H9 (cell line): ENCODE measurements around the gene CLTCL1. TPM values are rescaled to one million over a fixed set of nuclear protein-coding genes. Genes with fewer than 3 reads are reported as not detected.
"Not testable (repeated sequence)": the region's sequence is repeated elsewhere in the genome, so short reads cannot be mapped to it uniquely, and the experiment has no call there.

ENCODE experiments used
- DNase-seq: peaks from one replicate; pipeline ENCODE4 v3.0.0-alpha.2; 2017
- H2AFZ ChIP-seq: one replicate; pipeline ENCODE4 v1.6.1; 2013; ENCODE audit warnings: mild to moderate bottlenecking, low read length, control low read depth, moderate library complexity
- H2AK5ac ChIP-seq: 2 replicates; pipeline ENCODE4 v1.6.1; 2013; ENCODE audit warnings: low read length, control low read depth, mixed read lengths; ENCODE audit not compliant: insufficient read length
- H2BK120ac ChIP-seq: one replicate; pipeline ENCODE4 v1.6.1; 2013; ENCODE audit warnings: low read depth, mild to moderate bottlenecking, low read length, control low read depth, inconsistent platforms; ENCODE audit not compliant: poor library complexity, severe bottlenecking
- H2BK12ac ChIP-seq: 2 replicates; pipeline ENCODE4 v1.6.1; 2013; ENCODE audit warnings: low read length, control low read depth, mixed read lengths, low read depth; ENCODE audit not compliant: insufficient read length
- H2BK15ac ChIP-seq: 2 replicates; pipeline ENCODE4 v1.6.1; 2013; ENCODE audit warnings: low read depth, low read length, control low read depth
- H2BK20ac ChIP-seq: one replicate; pipeline ENCODE4 v1.6.1; 2013; ENCODE audit warnings: low read depth, mild to moderate bottlenecking, low read length, control low read depth, inconsistent platforms; ENCODE audit not compliant: poor library complexity, severe bottlenecking
- H2BK5ac ChIP-seq: 2 replicates; pipeline ENCODE4 v1.6.1; 2013; ENCODE audit warnings: low read length, control low read depth, mixed read lengths; ENCODE audit not compliant: insufficient read length
- H3K14ac ChIP-seq: 2 replicates; pipeline ENCODE4 v1.6.1; 2013; ENCODE audit warnings: low read length, control low read depth; ENCODE audit not compliant: insufficient read depth
- H3K18ac ChIP-seq: 2 replicates; pipeline ENCODE4 v1.6.1; 2013; ENCODE audit warnings: low read depth, mild to moderate bottlenecking, mixed read lengths, low read length, control low read depth; ENCODE audit not compliant: insufficient read length
- H3K23ac ChIP-seq: 2 replicates; pipeline ENCODE4 v1.6.1; 2013; ENCODE audit warnings: low read length, control low read depth, mixed read lengths, low read depth; ENCODE audit not compliant: insufficient read length
- H3K23me2 ChIP-seq: 2 replicates; pipeline ENCODE4 v1.6.1; 2013; ENCODE audit warnings: low read depth, mild to moderate bottlenecking, mixed read lengths, low read length, control low read depth; ENCODE audit not compliant: insufficient read length, poor library complexity, severe bottlenecking
- H3K27ac ChIP-seq: 2 replicates; pipeline ENCODE4 v1.5.1; 2013; ENCODE audit warnings: low read length, control low read depth, mixed read lengths, low read depth; ENCODE audit not compliant: insufficient read length
- H3K27me3 ChIP-seq: 2 replicates; pipeline ENCODE4 v1.6.1; 2013; ENCODE audit warnings: low read length, control low read depth, inconsistent platforms; ENCODE audit not compliant: insufficient read depth
- H3K4ac ChIP-seq: 2 replicates; pipeline ENCODE4 v1.6.1; 2013; ENCODE audit warnings: low read depth, mild to moderate bottlenecking, control low read depth, inconsistent platforms, low read length, moderate library complexity
- H3K4me1 ChIP-seq: 2 replicates; pipeline ENCODE4 v1.6.1; 2013; ENCODE audit warnings: low read length, control low read depth, inconsistent platforms; ENCODE audit not compliant: insufficient read depth
- H3K4me2 ChIP-seq: 2 replicates; pipeline ENCODE4 v1.6.1; 2013; ENCODE audit warnings: low read length, control low read depth, mixed read lengths; ENCODE audit not compliant: insufficient read length, insufficient read depth
- H3K56ac ChIP-seq: 2 replicates; pipeline ENCODE4 v1.6.1; 2013; ENCODE audit warnings: low read depth, mild to moderate bottlenecking, mixed read lengths, low read length, control low read depth; ENCODE audit not compliant: insufficient read length
- H3K79me1 ChIP-seq: 2 replicates; pipeline ENCODE4 v1.6.1; 2013; ENCODE audit warnings: low read depth, mild to moderate bottlenecking, moderate library complexity, low read length, control low read depth, inconsistent platforms; ENCODE audit not compliant: insufficient read depth, poor library complexity, severe bottlenecking
- H3K79me2 ChIP-seq: 2 replicates; pipeline ENCODE4 v1.6.1; 2013; ENCODE audit warnings: low read length, control low read depth, inconsistent platforms; ENCODE audit not compliant: insufficient read depth
- H3K9ac ChIP-seq: 2 replicates; pipeline ENCODE4 v1.6.1; 2013; ENCODE audit warnings: low read length, control low read depth, mixed read lengths; ENCODE audit not compliant: insufficient read length; ENCODE audit errors: extremely low read depth
- H3K9me3 ChIP-seq: one replicate; pipeline ENCODE4 v1.6.1; 2013; ENCODE audit warnings: low read depth, low read length, inconsistent platforms; ENCODE audit not compliant: control insufficient read depth
- H3T11ph ChIP-seq: one replicate; pipeline ENCODE4 v1.6.1; 2013; ENCODE audit warnings: mild to moderate bottlenecking, low read length, control low read depth, inconsistent platforms
- H4K20me1 ChIP-seq: one replicate; pipeline ENCODE4 v1.6.1; 2013; ENCODE audit not compliant: control insufficient read depth, insufficient read length, insufficient read depth
- H4K5ac ChIP-seq: 2 replicates; pipeline ENCODE4 v1.6.1; 2013; ENCODE audit warnings: low read depth, mild to moderate bottlenecking, mixed read lengths, low read length, control low read depth; ENCODE audit not compliant: insufficient read length
- H4K8ac ChIP-seq: replicated peaks from 2 replicates; pipeline ENCODE4 v1.6.1; 2013; ENCODE audit warnings: low read length, control low read depth, mixed read lengths, low read depth; ENCODE audit not compliant: insufficient read length
- H4K91ac ChIP-seq: 2 replicates; pipeline ENCODE4 v1.6.1; 2013; ENCODE audit warnings: low read depth, mild to moderate bottlenecking, moderate library complexity, mixed read lengths, low read length, control low read depth; ENCODE audit not compliant: insufficient read length
- H3K27ac Mint-ChIP-seq, 3 experiments: 2 replicates in 2 of 3; 3 replicates in 1 of 3; pipeline ENCODE4 v1.8.0; 2020 to 2021; ENCODE audit warnings: mixed read lengths in 3 of 3, mild to moderate bottlenecking in 1 of 3, moderate library complexity in 1 of 3
- H3K27me3 Mint-ChIP-seq: 2 replicates; pipeline ENCODE4 v1.8.0; 2021; ENCODE audit warnings: low read depth, mild to moderate bottlenecking, moderate library complexity, mixed read lengths
- H3K36me3 Mint-ChIP-seq, 3 experiments: 2 replicates in 2 of 3; 3 replicates in 1 of 3; pipeline ENCODE4 v1.8.0; 2020 to 2021; ENCODE audit warnings: low read depth in 3 of 3, mixed read lengths in 3 of 3; ENCODE audit not compliant: insufficient read depth in 1 of 3
- H3K4me1 Mint-ChIP-seq, 2 experiments: 2 replicates each; pipeline ENCODE4 v1.8.0; 2020; ENCODE audit warnings: mixed read lengths in 2 of 2
- H3K4me3 Mint-ChIP-seq, 2 experiments: 2 replicates in 1 of 2; 3 replicates in 1 of 2; pipeline ENCODE4 v1.8.0; 2020 to 2021; ENCODE audit warnings: mild to moderate bottlenecking in 2 of 2, mixed read lengths in 2 of 2, moderate library complexity in 1 of 2
- H3K9me3 Mint-ChIP-seq, 2 experiments: 2 replicates in 1 of 2; 3 replicates in 1 of 2; pipeline ENCODE4 v1.8.0; 2020; ENCODE audit warnings: mild to moderate bottlenecking in 2 of 2, mixed read lengths in 2 of 2, moderate library complexity in 1 of 2
- WGBS: extraction: QIAGEN DNeasy Blood & Tissue Kit; methylation state at CpG from one replicate; pipeline ENCODE4 v1.1.7; 2013; ENCODE audit warnings: missing lambda C conversion rate, low lambda C conversion rate, mixed read lengths; ENCODE audit not compliant: insufficient read length; ENCODE audit errors: extremely low coverage; 5-methylcytosine and 5-hydroxymethylcytosine counted together
- total RNA-seq: library from RNA; stranded (reverse); gene quantifications from 2 replicates; pipeline ENCODE4 v1.2.1, GENCODE V29; 2021
- TF ChIP-seq, protein P1 (sequence below): fragments of 200-600 bp; sonication (generic); conservative IDR thresholded peaks from 3 replicates; pipeline ENCODE4 v1.8.0; 2021; ENCODE audit warnings: antibody characterized with exemption, mild to moderate bottlenecking

Gene CLTCL1
- total RNA-seq, 1 experiment from 2014 or later = 11.1 TPM

DNA sequence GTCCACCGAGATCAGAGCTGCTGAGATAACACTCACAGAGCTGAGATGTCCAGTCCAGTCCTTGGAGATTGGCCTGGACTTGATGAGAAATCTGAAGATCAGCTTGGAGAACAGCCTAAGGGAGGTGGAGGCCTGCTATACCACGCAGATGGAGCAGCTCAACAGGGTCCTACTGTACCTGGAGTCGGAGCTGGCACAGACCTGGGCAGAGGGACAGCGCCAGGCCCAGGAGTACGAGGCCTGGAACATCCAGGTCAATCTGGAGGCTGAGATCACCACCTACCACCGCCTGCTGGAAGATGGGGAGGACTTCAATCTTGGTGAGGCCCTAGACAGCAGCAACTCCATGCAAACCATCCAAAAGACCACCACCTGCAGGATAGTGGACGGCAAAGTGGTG is 33.1 kb downstream of the CLTCL1 start:
- Histone ChIP-seq H3K4me1 (no peaks in the 10 kb centered on the region), H3K56ac (no peak overlapping the region), H3T11ph (no peak overlapping the region), H3K79me1 (no peaks in the 10 kb centered on the region), H3K4me2 (no peak overlapping the region), H3K14ac (no peak overlapping the region), H3K18ac (no peak overlapping the region), H3K79me2 (no peaks in the 10 kb centered on the region), H3K27me3 (no peaks in the 10 kb centered on the region), H2AFZ (no peak overlapping the region), H4K8ac (no peak overlapping the region), H2BK5ac (no peak overlapping the region), H2BK15ac (no peak overlapping the region), H2BK120ac (no peak overlapping the region), H2AK5ac (no peak overlapping the region), H3K27ac (no peak overlapping the region), H4K91ac (no peak overlapping the region), H2BK20ac (no peak overlapping the region), H3K4ac (no peak overlapping the region), H3K9ac (no peak overlapping the region), H4K20me1 (no peaks in the 10 kb centered on the region), H3K9me3 (no peaks in the 10 kb centered on the region), H3K23me2 (no peaks in the 10 kb centered on the region), H3K23ac (no peak overlapping the region), H2BK12ac (no peak overlapping the region), H4K5ac (no peak overlapping the region)
- Mint-ChIP-seq H3K4me1 (peaks cover 0 to 9% of the 10 kb centered on the region in 2 experiments; a peak in 1 of 4 replicates), H3K36me3 (peaks cover 25 to 43% (median 36%) of the 10 kb centered on the region in 3 experiments), H3K27ac (no peak overlapping the region), H3K9me3 (peaks cover 3 to 5% of the 10 kb centered on the region in 2 experiments; a peak in 2 of 5 replicates), H3K27me3 (no peaks in the 10 kb centered on the region; the same call in 1 of the 2 replicates), H3K4me3 (no peak overlapping the region)
- WGBS = no CpG with 5 or more reads among the region's 7 CpGs
- no peak for DNase-seq
- TF ChIP-seq, protein P1, sequence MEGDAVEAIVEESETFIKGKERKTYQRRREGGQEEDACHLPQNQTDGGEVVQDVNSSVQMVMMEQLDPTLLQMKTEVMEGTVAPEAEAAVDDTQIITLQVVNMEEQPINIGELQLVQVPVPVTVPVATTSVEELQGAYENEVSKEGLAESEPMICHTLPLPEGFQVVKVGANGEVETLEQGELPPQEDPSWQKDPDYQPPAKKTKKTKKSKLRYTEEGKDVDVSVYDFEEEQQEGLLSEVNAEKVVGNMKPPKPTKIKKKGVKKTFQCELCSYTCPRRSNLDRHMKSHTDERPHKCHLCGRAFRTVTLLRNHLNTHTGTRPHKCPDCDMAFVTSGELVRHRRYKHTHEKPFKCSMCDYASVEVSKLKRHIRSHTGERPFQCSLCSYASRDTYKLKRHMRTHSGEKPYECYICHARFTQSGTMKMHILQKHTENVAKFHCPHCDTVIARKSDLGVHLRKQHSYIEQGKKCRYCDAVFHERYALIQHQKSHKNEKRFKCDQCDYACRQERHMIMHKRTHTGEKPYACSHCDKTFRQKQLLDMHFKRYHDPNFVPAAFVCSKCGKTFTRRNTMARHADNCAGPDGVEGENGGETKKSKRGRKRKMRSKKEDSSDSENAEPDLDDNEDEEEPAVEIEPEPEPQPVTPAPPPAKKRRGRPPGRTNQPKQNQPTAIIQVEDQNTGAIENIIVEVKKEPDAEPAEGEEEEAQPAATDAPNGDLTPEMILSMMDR = no peak

DNA sequence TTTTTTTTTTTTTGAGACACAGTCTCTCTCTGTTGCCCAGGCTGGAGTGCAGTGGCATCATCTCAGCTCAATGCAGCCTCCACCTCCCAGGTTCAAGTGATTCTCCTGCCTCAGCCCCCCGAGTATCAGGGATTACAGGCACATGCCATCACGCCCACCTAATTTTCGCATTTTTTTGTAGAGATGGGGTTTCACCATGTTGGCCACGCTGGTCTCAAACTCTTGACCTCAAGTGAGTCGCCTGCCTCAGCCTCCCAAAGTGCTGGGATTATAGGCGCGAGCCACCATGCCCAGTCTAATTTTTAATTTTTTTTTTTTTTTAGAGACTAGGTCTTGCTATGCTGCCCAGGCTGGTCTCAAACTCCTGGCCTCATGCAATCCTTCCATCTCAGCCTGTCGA is 35.2 kb downstream of the CLTCL1 start:
- not testable (repeated sequence) for H3T11ph ChIP-seq, H3K9me3 Mint-ChIP-seq, H3K79me1 ChIP-seq, DNase-seq, H2BK120ac ChIP-seq, H2BK20ac ChIP-seq, H3K4me1 ChIP-seq, H3K79me2 ChIP-seq, H3K9me3 ChIP-seq, H4K20me1 ChIP-seq, H3K4ac ChIP-seq, H3K23me2 ChIP-seq, H2BK12ac ChIP-seq, H3K4me3 Mint-ChIP-seq, H3K4me2 ChIP-seq, H3K14ac ChIP-seq, H3K18ac ChIP-seq, H3K4me1 Mint-ChIP-seq, H3K27ac ChIP-seq, H4K8ac ChIP-seq, H3K27me3 ChIP-seq, H4K5ac ChIP-seq, H2BK5ac ChIP-seq, H3K9ac ChIP-seq, H2AFZ ChIP-seq, H4K91ac ChIP-seq, H3K56ac ChIP-seq, H2AK5ac ChIP-seq, H3K23ac ChIP-seq, H2BK15ac ChIP-seq, H3K27ac Mint-ChIP-seq, H3K27me3 Mint-ChIP-seq
- WGBS = no CpG with 5 or more reads among the region's 8 CpGs
- peaks cover 34 to 57% (median 45%) of the 10 kb centered on the region in 3 experiments for H3K36me3 Mint-ChIP-seq
